ENCODE measurements around the gene ABI3. TPM values are rescaled to one million over a fixed set of nuclear protein-coding genes. Genes with fewer than 3 reads are reported as not detected.

ABI3 gene
- total RNA-seq, 1 donor from 2014 or later: not detected

- H3K4me3 ChIP-seq: peak overlapping the region; percentile 74
- H3K4me2 ChIP-seq: peak overlapping the region; percentile 75
- Mint-ChIP-seq H3K4me1 (peaks cover 27% of the 10 kb centered on the region), H3K36me3 (no peaks in the 10 kb centered on the region), H3K9me3 (peaks cover 5% of the 10 kb centered on the region), H3K27ac (peak overlapping the region; percentile 99), H3K27me3 (ENCODE audit: insufficient read depth, low read depth) (peaks cover 23% of the 10 kb centered on the region), H3K4me3 (peak overlapping the region; percentile 98)
- no peaks in the 10 kb centered on the region for H4K20me1 ChIP-seq (ENCODE audit: low read depth)
- peaks cover 4% of the 10 kb centered on the region for H3K4me1 ChIP-seq
- TF ChIP-seq EZH2phosphoT487 (IDR thresholded peaks at IDR 0.05): no peak
- no peak for TF ChIP-seq CTCF (IDR thresholded peaks at IDR 0.05)
- TF ChIP-seq EZH2 (IDR thresholded peaks at IDR 0.05): no peak
- H3K36me3 ChIP-seq: no peaks in the 10 kb centered on the region
- H3K9me3 ChIP-seq (ENCODE audit: low read depth): no peaks in the 10 kb centered on the region
- H2AFZ ChIP-seq (replicated peaks): peak overlapping the region; percentile 94
- no peak overlapping the region for H3K9ac ChIP-seq
- H3K79me2 ChIP-seq (ENCODE audit: low read depth): no peaks in the 10 kb centered on the region
- peaks cover 39% of the 10 kb centered on the region for H3F3A ChIP-seq (ENCODE audit: low read depth)
- DNase-seq (ENCODE audit: low spot score): peak; percentile 64
- no peaks in the 10 kb centered on the region for H3K27me3 ChIP-seq
- H3K27ac ChIP-seq: no peak overlapping the region
These were observed 16.8 kb upstream of the ABI3 start for GRCh38 chr17:49193513-49194296.

- Mint-ChIP-seq H3K4me3 (peak overlapping the region; percentile 98), H3K27ac (peak overlapping the region; percentile 99), H3K9me3 (peaks cover 5% of the 10 kb centered on the region), H3K27me3 (ENCODE audit: insufficient read depth, low read depth) (peaks cover 22% of the 10 kb centered on the region), H3K4me1 (peaks cover 27% of the 10 kb centered on the region), H3K36me3 (no peaks in the 10 kb centered on the region)
- peaks cover 4% of the 10 kb centered on the region for H3K4me1 ChIP-seq
- DNase-seq (ENCODE audit: low spot score): no peak
- H3K4me2 ChIP-seq: peak overlapping the region; percentile 75
- no peaks in the 10 kb centered on the region for H3K79me2 ChIP-seq (ENCODE audit: low read depth)
- peaks cover 39% of the 10 kb centered on the region for H3F3A ChIP-seq (ENCODE audit: low read depth)
- H3K9me3 ChIP-seq (ENCODE audit: low read depth): no peaks in the 10 kb centered on the region
- no peak for TF ChIP-seq CTCF (IDR thresholded peaks at IDR 0.05)
- TF ChIP-seq EZH2phosphoT487 (IDR thresholded peaks at IDR 0.05): no peak
- no peak for TF ChIP-seq EZH2 (IDR thresholded peaks at IDR 0.05)
- no peak overlapping the region for H3K27ac ChIP-seq
- no peaks in the 10 kb centered on the region for H4K20me1 ChIP-seq (ENCODE audit: low read depth)
- no peak overlapping the region for H3K9ac ChIP-seq
- peak overlapping the region; percentile 94 for H2AFZ ChIP-seq (replicated peaks)
- no peaks in the 10 kb centered on the region for H3K36me3 ChIP-seq
- H3K27me3 ChIP-seq: no peaks in the 10 kb centered on the region
- H3K4me3 ChIP-seq: peak overlapping the region; percentile 74
These were observed 16.3 kb upstream of the ABI3 start for GRCh38 chr17:49194297-49194607.

- H4K20me1 ChIP-seq (ENCODE audit: low read depth): no peaks in the 10 kb centered on the region
- H3K9me3 ChIP-seq (ENCODE audit: low read depth): no peaks in the 10 kb centered on the region
- no peak overlapping the region for H3K27ac Mint-ChIP-seq
- peaks cover 37% of the 10 kb centered on the region for H3F3A ChIP-seq (ENCODE audit: low read depth)
- H3K9me3 Mint-ChIP-seq: peaks cover 5% of the 10 kb centered on the region
- H3K79me2 ChIP-seq (ENCODE audit: low read depth): no peaks in the 10 kb centered on the region
- H3K27me3 Mint-ChIP-seq (ENCODE audit: insufficient read depth, low read depth): peaks cover 22% of the 10 kb centered on the region
- no peak overlapping the region for H2AFZ ChIP-seq (replicated peaks)
- no peaks in the 10 kb centered on the region for H3K27me3 ChIP-seq
- peaks cover 4% of the 10 kb centered on the region for H3K4me1 ChIP-seq
- H3K27ac ChIP-seq: no peak overlapping the region
- DNase-seq (ENCODE audit: low spot score): no peak
- H3K4me3 Mint-ChIP-seq: no peak overlapping the region
- no peak overlapping the region for H3K9ac ChIP-seq
- H3K36me3 ChIP-seq: no peaks in the 10 kb centered on the region
- no peaks in the 10 kb centered on the region for H3K36me3 Mint-ChIP-seq
- H3K4me2 ChIP-seq: no peak overlapping the region
- TF ChIP-seq EZH2phosphoT487 (IDR thresholded peaks at IDR 0.05): no peak
- H3K4me3 ChIP-seq: no peak overlapping the region
- peaks cover 27% of the 10 kb centered on the region for H3K4me1 Mint-ChIP-seq
These were observed 14.8 kb upstream of the ABI3 start for GRCh38 chr17:49195751-49196150.

GRCh38 chr17:49196520-49196919 lies 14.0 kb upstream of the ABI3 start:
- H3K27ac ChIP-seq: no peak overlapping the region
- no peak overlapping the region for H3K9ac ChIP-seq
- no peak overlapping the region for H3K4me2 ChIP-seq
- H3K27me3 Mint-ChIP-seq (ENCODE audit: insufficient read depth, low read depth): peaks cover 27% of the 10 kb centered on the region
- no peaks in the 10 kb centered on the region for H3K27me3 ChIP-seq
- no peak overlapping the region for H3K4me3 Mint-ChIP-seq
- H4K20me1 ChIP-seq (ENCODE audit: low read depth): no peaks in the 10 kb centered on the region
- peaks cover under 1% of the 10 kb centered on the region for H3K4me1 ChIP-seq
- peaks cover 29% of the 10 kb centered on the region for H3F3A ChIP-seq (ENCODE audit: low read depth)
- no peak overlapping the region for H2AFZ ChIP-seq (replicated peaks)
- no peak for DNase-seq (ENCODE audit: low spot score)
- no peak overlapping the region for H3K27ac Mint-ChIP-seq
- H3K4me1 Mint-ChIP-seq: peaks cover 25% of the 10 kb centered on the region
- H3K9me3 Mint-ChIP-seq: peaks cover 5% of the 10 kb centered on the region
- H3K79me2 ChIP-seq (ENCODE audit: low read depth): no peaks in the 10 kb centered on the region
- no peaks in the 10 kb centered on the region for H3K36me3 ChIP-seq
- no peak overlapping the region for H3K4me3 ChIP-seq
- TF ChIP-seq EZH2phosphoT487 (IDR thresholded peaks at IDR 0.05) (no peak), EZH2 (IDR thresholded peaks at IDR 0.05) (no peak), CTCF (IDR thresholded peaks at IDR 0.05) (no peak)
- H3K36me3 Mint-ChIP-seq: no peaks in the 10 kb centered on the region
- H3K9me3 ChIP-seq (ENCODE audit: low read depth): no peaks in the 10 kb centered on the region
